Smooth muscle cell (in vitro differentiated cells): ENCODE measurements around the gene RASSF9. TPM values are rescaled to one million over a fixed set of nuclear protein-coding genes. Genes with fewer than 3 reads are reported as not detected.

ENCODE experiments used
- DNase-seq: peaks from one replicate; lab custom pipeline; 2025; ENCODE audit not compliant: unreplicated experiment; lab: John Stamatoyannopoulos, UW
- H2AFZ ChIP-seq: fragments of 200-600 bp; sonication (generic); 2 replicates; pipeline ENCODE4 v1.6.0; 2016; ENCODE audit warnings: antibody characterized with exemption, low read depth, mild to moderate bottlenecking
- H3F3A ChIP-seq: fragments of 200-600 bp; sonication (generic); 2 replicates; pipeline ENCODE4 v1.6.0; 2017; ENCODE audit warnings: antibody characterized with exemption, low read depth
- H3K27ac ChIP-seq: fragments of 200-600 bp; sonication (generic); 2 replicates; pipeline ENCODE4 v1.5.1; 2016; ENCODE audit warnings: low read depth, mild to moderate bottlenecking
- H3K27me3 ChIP-seq: fragments of 200-600 bp; sonication (generic); 2 replicates; pipeline ENCODE4 v1.6.1; 2016; ENCODE audit warnings: low read depth, mild to moderate bottlenecking
- H3K36me3 ChIP-seq: fragments of 200-600 bp; sonication (generic); 2 replicates; pipeline ENCODE4 v1.5.1; 2016; ENCODE audit warnings: low read depth
- H3K4me1 ChIP-seq: fragments of 200-600 bp; sonication (generic); 2 replicates; pipeline ENCODE4 v1.5.1; 2016; ENCODE audit warnings: low read depth
- H3K4me2 ChIP-seq: fragments of 200-600 bp; sonication (generic); 2 replicates; pipeline ENCODE4 v1.6.0; 2016; ENCODE audit warnings: mild to moderate bottlenecking
- H3K4me3 ChIP-seq: fragments of 200-600 bp; sonication (generic); 2 replicates; pipeline ENCODE4 v1.5.1; 2016; ENCODE audit warnings: mild to moderate bottlenecking
- H3K79me2 ChIP-seq: fragments of 200-600 bp; sonication (generic); 2 replicates; pipeline ENCODE4 v1.6.0; 2016; ENCODE audit warnings: low read depth, mild to moderate bottlenecking
- H3K9ac ChIP-seq: fragments of 200-600 bp; sonication (generic); 2 replicates; pipeline ENCODE4 v1.6.0; 2016; ENCODE audit warnings: low read depth
- H3K9me3 ChIP-seq: fragments of 200-600 bp; sonication (generic); replicated peaks from 2 replicates; pipeline ENCODE4 v1.5.1; 2016; ENCODE audit warnings: low read depth
- H4K20me1 ChIP-seq: fragments of 200-600 bp; sonication (generic); 2 replicates; pipeline ENCODE4 v1.6.0; 2016; ENCODE audit warnings: low read depth
- WGBS: methylation state at CpG from one replicate; pipeline ENCODE4 v1.1.7; 2016; ENCODE audit warnings: low lambda C conversion rate; 5-methylcytosine and 5-hydroxymethylcytosine counted together
- polyA plus RNA-seq: library from polyadenylated mRNA; unstranded; fragments of >200 nt; fragmentation: Nextera tagmentation; extraction: Ambion mirVana; gene quantifications from 2 replicates; pipeline ENCODE4 v1.2.1, GENCODE V29; 2016
- total RNA-seq: library from RNA; depleted of rRNA; stranded (reverse); fragments of >200 nt; gene quantifications from 2 replicates; pipeline ENCODE4 v1.2.3, GENCODE V29; 2014
- TF ChIP-seq, protein P1 (sequence below): fragments of 200-600 bp; sonication (generic); IDR thresholded peaks from 2 replicates; pipeline ENCODE4 v1.5.1; 2017; ENCODE audit warnings: borderline replicate concordance, mild to moderate bottlenecking, antibody characterized with exemption; ENCODE audit not compliant: insufficient read depth, poor library complexity, severe bottlenecking

Gene RASSF9
- total and polyA plus RNA-seq, 2 experiments from 2014 or later = 0.16 to 0.31 TPM

DNA sequence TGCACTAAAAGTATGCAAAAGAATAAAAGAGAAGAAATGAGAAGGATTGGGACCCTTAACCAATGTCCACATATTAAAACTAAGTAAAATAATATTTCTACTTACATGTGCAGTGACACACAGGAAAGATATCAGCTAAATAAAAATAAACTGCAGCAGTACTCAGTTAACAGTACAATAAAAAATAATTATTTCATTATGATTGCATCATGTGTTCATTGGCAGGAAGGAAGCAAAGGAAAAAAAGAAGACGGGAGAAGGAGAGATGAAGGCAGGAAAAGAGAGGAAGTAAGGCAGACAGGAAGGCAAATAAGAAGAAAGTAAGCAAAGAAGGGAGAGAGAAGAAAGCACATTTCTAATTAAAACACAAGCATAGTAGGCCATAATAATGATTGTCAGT, 33.0 kb downstream of the RASSF9 start:
- H2AFZ ChIP-seq = peak overlapping the region; percentile 64
- 53% methylated on average over 1 of the region's 1 CpG for WGBS
- H3K27ac ChIP-seq = no peak overlapping the region

DNA sequence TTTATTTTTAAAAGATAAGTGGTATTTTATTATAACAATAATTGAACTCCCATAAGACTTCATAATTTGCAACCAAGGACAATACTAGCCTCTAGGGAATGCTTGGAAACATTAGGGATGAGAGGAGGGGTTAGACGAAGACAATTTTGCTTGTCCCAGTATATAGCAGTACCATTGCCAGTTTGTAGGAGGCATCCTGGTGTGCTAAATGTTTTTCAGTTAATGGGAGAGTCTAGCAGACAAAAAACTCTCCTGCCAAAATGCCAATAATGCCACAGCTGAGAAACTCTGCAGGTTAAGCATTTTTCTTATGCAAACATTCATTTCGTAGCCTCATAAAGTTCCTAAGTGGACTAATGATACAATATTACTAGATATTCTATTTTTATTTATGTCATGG, 38.1 kb downstream of the RASSF9 start:
- Histone ChIP-seq H3K27me3 (no peaks in the 10 kb centered on the region), H3K4me3 (no peak overlapping the region), H3K79me2 (no peaks in the 10 kb centered on the region), H3K4me1 (no peaks in the 10 kb centered on the region), H3K9ac (no peak overlapping the region), H3K27ac (no peak overlapping the region), H3K9me3 (no peaks in the 10 kb centered on the region), H3K36me3 (no peaks in the 10 kb centered on the region), H4K20me1 (no peaks in the 10 kb centered on the region), H3F3A (no peaks in the 10 kb centered on the region), H3K4me2 (no peak overlapping the region), H2AFZ (no peak overlapping the region)
- no peak for DNase-seq
- 91% methylated on average over 2 of the region's 2 CpGs for WGBS
- TF ChIP-seq, protein P1, sequence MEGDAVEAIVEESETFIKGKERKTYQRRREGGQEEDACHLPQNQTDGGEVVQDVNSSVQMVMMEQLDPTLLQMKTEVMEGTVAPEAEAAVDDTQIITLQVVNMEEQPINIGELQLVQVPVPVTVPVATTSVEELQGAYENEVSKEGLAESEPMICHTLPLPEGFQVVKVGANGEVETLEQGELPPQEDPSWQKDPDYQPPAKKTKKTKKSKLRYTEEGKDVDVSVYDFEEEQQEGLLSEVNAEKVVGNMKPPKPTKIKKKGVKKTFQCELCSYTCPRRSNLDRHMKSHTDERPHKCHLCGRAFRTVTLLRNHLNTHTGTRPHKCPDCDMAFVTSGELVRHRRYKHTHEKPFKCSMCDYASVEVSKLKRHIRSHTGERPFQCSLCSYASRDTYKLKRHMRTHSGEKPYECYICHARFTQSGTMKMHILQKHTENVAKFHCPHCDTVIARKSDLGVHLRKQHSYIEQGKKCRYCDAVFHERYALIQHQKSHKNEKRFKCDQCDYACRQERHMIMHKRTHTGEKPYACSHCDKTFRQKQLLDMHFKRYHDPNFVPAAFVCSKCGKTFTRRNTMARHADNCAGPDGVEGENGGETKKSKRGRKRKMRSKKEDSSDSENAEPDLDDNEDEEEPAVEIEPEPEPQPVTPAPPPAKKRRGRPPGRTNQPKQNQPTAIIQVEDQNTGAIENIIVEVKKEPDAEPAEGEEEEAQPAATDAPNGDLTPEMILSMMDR = no peak

More for the DNA sequence above, 33.0 kb downstream of the RASSF9 start:
- no peaks in the 10 kb centered on the region for H3K9me3 ChIP-seq
- no peak for DNase-seq
- no peaks in the 10 kb centered on the region for H3K36me3 ChIP-seq
- no peak overlapping the region for H3K4me2 ChIP-seq
- no peak overlapping the region for H3K9ac ChIP-seq
- no peaks in the 10 kb centered on the region for H3K79me2 ChIP-seq
- H3F3A ChIP-seq = no peaks in the 10 kb centered on the region
- H3K27me3 ChIP-seq = no peaks in the 10 kb centered on the region
- no peaks in the 10 kb centered on the region for H4K20me1 ChIP-seq
- no peaks in the 10 kb centered on the region for H3K4me1 ChIP-seq
- TF ChIP-seq, protein P1 = no peak
- H3K4me3 ChIP-seq = no peak overlapping the region

DNA sequence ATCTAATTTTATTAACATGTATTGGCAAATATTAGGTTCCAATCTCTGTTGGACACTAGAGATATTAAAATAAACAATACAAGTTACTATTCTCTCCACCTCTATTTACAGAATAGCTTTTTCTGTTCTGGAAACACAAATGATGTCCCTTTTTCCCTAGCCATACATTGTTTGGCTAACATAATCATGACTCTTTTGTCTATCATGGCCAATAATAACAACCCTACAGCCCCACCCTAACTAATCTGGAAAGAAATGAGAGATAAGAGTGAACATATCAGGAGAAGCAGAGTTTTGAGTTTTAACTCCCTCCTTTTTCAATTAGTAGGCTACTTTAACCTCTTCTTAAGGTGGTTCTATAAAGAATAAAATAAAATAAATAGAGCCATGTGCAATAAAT, 40.2 kb downstream of the RASSF9 start:
- no peak for DNase-seq
- no peak overlapping the region for H3K4me2 ChIP-seq
- H3K27me3 ChIP-seq = no peaks in the 10 kb centered on the region
- H3K9ac ChIP-seq = no peak overlapping the region
- no peaks in the 10 kb centered on the region for H3K79me2 ChIP-seq
- H3K4me3 ChIP-seq = no peak overlapping the region
- no peaks in the 10 kb centered on the region for H3K4me1 ChIP-seq
- H4K20me1 ChIP-seq = no peaks in the 10 kb centered on the region
- no peaks in the 10 kb centered on the region for H3K9me3 ChIP-seq
- no peaks in the 10 kb centered on the region for H3K36me3 ChIP-seq
- TF ChIP-seq, protein P1 = no peak
- no peak overlapping the region for H3K27ac ChIP-seq
- no peak overlapping the region for H2AFZ ChIP-seq
- H3F3A ChIP-seq = no peaks in the 10 kb centered on the region

DNA sequence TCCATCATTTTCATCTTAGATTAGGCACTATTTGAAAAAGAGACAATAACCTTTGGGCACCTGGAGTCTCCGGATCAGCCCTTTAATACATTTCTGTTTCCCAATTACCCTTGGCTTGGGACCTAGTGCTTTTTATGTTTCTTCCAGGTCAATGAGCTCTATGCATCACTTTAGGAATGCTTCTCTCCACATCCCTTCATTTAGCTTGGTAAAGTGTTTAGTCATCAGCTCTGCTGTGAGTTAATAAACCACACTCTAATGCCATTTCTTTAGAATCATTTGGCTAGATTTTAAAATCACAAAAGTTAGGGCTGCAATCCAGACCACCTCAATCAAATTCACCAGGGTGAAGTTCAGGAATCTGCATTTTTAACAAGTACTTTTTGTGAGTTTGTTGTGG, 41.7 kb downstream of the RASSF9 start:
- Histone ChIP-seq H3K36me3 (no peaks in the 10 kb centered on the region), H3K27me3 (no peaks in the 10 kb centered on the region), H4K20me1 (no peaks in the 10 kb centered on the region), H3K4me1 (no peaks in the 10 kb centered on the region), H3K9me3 (no peaks in the 10 kb centered on the region), H3K79me2 (no peaks in the 10 kb centered on the region), H3K4me2 (no peak overlapping the region), H3K27ac (no peak overlapping the region), H3F3A (no peaks in the 10 kb centered on the region), H3K4me3 (no peak overlapping the region), H3K9ac (no peak overlapping the region), H2AFZ (no peak overlapping the region)
- WGBS = 50% methylated on average over 1 of the region's 1 CpG
- TF ChIP-seq, protein P1 = no peak
- DNase-seq = no peak
